GM11168 (cell line): ENCODE data around the gene ZNF383.
"Not testable (repeated sequence)": the region's sequence is repeated elsewhere in the genome, so short reads cannot be mapped to it uniquely, and the experiment has no call there.

Source experiments
- in situ Hi-C: fragments of 300-500 bp; cut with MboI; formaldehyde crosslinking; loops from one replicate; pipeline ENCODE4 v1.12.0; 2022; ENCODE audit warnings: low sequenced_read_pairs; ENCODE audit not compliant: unreplicated experiment

ZNF383 gene

GRCh38 chr19:37217775-37218591, at the start of gene ZNF383:
Gene ZNF383, plus strand, starts transcription at chr19:37218214. Its CDS starts 12,240 bp downstream, at chr19:37230454.
- in situ Hi-C loops: no loop called here

GRCh38 chr19:37172368-37173366, 45.3 kb upstream of the ZNF383 start, which contains the start of gene ZNF585A:
Gene ZNF585A, minus strand, starts transcription at chr19:37172695. Its CDS starts 2,785 bp downstream, at chr19:37169910.
- in situ Hi-C loops: no loop called here

- in situ Hi-C loops: not testable (repeated sequence)
These were observed 31.9 kb upstream of the ZNF383 start for GRCh38 chr19:37186071-37186470.

- in situ Hi-C loops: not testable (repeated sequence)
These were observed 22.8 kb upstream of the ZNF383 start for GRCh38 chr19:37195248-37195647.

- in situ Hi-C loops: not testable (repeated sequence)
These were observed 20.9 kb upstream of the ZNF383 start for GRCh38 chr19:37197115-37197514.

- in situ Hi-C loops: no loop called here
These were observed 20.2 kb upstream of the ZNF383 start for GRCh38 chr19:37197768-37198167.

GRCh38 chr19:37217480-37217774, 587 bp upstream of the ZNF383 start:
- in situ Hi-C loops: no loop called here

- in situ Hi-C loops: no loop called here
These were observed 550 bp downstream of the ZNF383 start for GRCh38 chr19:37218592-37218935.

GRCh38 chr19:37220383-37220782, 2.4 kb downstream of the ZNF383 start:
- in situ Hi-C loops: no loop called here

GRCh38 chr19:37221136-37221535, 3.1 kb downstream of the ZNF383 start:
- in situ Hi-C loops: no loop called here

- in situ Hi-C loops: no loop called here
These were observed 8.2 kb downstream of the ZNF383 start for GRCh38 chr19:37226248-37226647.

- in situ Hi-C loops: no loop called here
These were observed 10.0 kb downstream of the ZNF383 start for GRCh38 chr19:37227996-37228395.

GRCh38 chr19:37243206-37243632, 25.2 kb downstream of the ZNF383 start:
- in situ Hi-C loops: no loop called here

- in situ Hi-C loops: no loop called here
These were observed 33.6 kb downstream of the ZNF383 start for GRCh38 chr19:37251308-37252229.

- in situ Hi-C loops: loop anchor here (10.0 kb wide), 1 partner anchor 948 kb away; no protein-coding TSS in a partner anchor
These were observed 45.0 kb downstream of the ZNF383 start for GRCh38 chr19:37263028-37263427.

GRCh38 chr19:37267005-37267404, 49.0 kb downstream of the ZNF383 start:
- in situ Hi-C loops: loop anchor here (10.0 kb wide), 1 partner anchor 952 kb away; no protein-coding TSS in a partner anchor

- in situ Hi-C loops: loop anchor here (10.0 kb wide), 1 partner anchor 953 kb away; no protein-coding TSS in a partner anchor
These were observed 49.7 kb downstream of the ZNF383 start for GRCh38 chr19:37267755-37268154.

- in situ Hi-C loops: not testable (repeated sequence)
These were observed 62.6 kb downstream of the ZNF383 start for GRCh38 chr19:37280656-37281055.

- in situ Hi-C loops: not testable (repeated sequence)
These were observed 66.0 kb downstream of the ZNF383 start for GRCh38 chr19:37284020-37284419.

GRCh38 chr19:37289229-37289628, 71.2 kb downstream of the ZNF383 start:
- in situ Hi-C loops: not testable (repeated sequence)
